ENCODE results near the gene CDSN. TPM values are rescaled to one million over a fixed set of nuclear protein-coding genes. Genes with fewer than 3 reads are reported as not detected.
A peak's percentile ranks its signal among the peaks of the same experiment; 100 is the strongest.
"Not testable (repeated sequence)": the region's sequence is repeated elsewhere in the genome, so short reads cannot be mapped to it uniquely, and the experiment has no call there.

The CDSN gene, protein sequence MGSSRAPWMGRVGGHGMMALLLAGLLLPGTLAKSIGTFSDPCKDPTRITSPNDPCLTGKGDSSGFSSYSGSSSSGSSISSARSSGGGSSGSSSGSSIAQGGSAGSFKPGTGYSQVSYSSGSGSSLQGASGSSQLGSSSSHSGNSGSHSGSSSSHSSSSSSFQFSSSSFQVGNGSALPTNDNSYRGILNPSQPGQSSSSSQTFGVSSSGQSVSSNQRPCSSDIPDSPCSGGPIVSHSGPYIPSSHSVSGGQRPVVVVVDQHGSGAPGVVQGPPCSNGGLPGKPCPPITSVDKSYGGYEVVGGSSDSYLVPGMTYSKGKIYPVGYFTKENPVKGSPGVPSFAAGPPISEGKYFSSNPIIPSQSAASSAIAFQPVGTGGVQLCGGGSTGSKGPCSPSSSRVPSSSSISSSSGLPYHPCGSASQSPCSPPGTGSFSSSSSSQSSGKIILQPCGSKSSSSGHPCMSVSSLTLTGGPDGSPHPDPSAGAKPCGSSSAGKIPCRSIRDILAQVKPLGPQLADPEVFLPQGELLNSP
- total RNA-seq (not detected), polyA plus RNA-seq (not detected)

DNA sequence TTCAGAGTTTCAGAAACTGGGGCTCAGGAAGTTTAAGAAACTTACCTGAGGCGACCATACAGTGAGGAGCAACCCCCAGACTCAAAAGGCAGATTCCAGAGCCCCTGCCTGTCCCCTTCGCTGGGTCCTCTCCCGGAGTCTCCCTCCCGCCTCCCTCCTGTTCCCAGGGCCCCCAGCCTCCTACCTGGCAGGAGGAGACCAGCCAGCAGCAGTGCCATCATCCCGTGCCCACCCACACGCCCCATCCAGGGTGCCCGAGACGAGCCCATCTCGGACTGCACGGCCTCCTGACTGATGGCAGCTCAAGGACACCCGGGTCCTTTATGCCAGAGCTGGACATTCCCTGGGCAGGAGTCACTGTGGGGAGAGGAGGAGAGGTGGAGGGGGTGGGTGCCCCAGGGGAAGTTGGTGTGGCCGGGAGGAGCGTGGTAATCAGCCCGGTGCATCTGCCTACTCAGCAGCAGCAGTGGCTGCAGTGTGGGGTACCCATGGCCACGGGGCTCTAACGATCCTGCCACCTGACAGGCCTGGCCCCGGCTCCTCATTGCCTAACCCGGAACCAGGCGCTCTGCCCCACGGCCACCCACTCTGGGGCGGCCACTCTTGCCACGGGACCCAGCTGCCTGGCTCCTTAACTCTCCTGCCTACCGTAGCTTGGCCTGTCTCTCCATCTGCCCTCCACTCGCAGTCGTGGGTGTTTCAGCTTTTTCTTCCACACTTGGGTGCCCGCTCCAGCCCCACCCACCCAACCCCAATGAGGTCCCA lies at the start of gene CDSN:
Gene CDSN, minus strand, starts transcription at position 296 of the 765 bp plus-strand sequence. Its CDS starts 27 bp downstream, at position 269.
- H3K27ac Mint-ChIP-seq, result no peak within 1 kb of the TSS
- no peak within 1 kb of the TSS for H3K4me3 Mint-ChIP-seq
- Histone ChIP-seq H3K36me3 (ENCODE audit: insufficient read depth, low read length) (no peaks in the 10 kb centered on the region), H3K9me3 (ENCODE audit: low read length) (no peaks in the 10 kb centered on the region), H3K4me1 (ENCODE audit: insufficient read depth, low read length) (no peaks in the 10 kb centered on the region), H3K27me3 (ENCODE audit: insufficient read depth, low read length, poor library complexity, severe bottlenecking) (no peaks in the 10 kb centered on the region), H3K4me3 (ENCODE audit: low read length) (no peak within 1 kb of the TSS), H3K27ac (ENCODE audit: low read depth, low read length) (no peak within 1 kb of the TSS)
- no peaks in the 10 kb centered on the region for H3K9me3 Mint-ChIP-seq
- ChIA-PET CTCF (interaction anchor here (1.0 kb wide), 2 partner anchors 7 to 9 kb away, joined by 3 read pairs; no protein-coding TSS in a partner anchor), POLR2A (no interaction called here)
- no peak for DNase-seq
- H3K27me3 Mint-ChIP-seq, result peaks cover 19 to 20% of the 10 kb centered on the region in 2 donors
- H3K36me3 Mint-ChIP-seq, result no peaks in the 10 kb centered on the region
- peaks cover 0 to 3% (median 0%) of the 10 kb centered on the region in 3 donors for H3K4me1 Mint-ChIP-seq

DNA sequence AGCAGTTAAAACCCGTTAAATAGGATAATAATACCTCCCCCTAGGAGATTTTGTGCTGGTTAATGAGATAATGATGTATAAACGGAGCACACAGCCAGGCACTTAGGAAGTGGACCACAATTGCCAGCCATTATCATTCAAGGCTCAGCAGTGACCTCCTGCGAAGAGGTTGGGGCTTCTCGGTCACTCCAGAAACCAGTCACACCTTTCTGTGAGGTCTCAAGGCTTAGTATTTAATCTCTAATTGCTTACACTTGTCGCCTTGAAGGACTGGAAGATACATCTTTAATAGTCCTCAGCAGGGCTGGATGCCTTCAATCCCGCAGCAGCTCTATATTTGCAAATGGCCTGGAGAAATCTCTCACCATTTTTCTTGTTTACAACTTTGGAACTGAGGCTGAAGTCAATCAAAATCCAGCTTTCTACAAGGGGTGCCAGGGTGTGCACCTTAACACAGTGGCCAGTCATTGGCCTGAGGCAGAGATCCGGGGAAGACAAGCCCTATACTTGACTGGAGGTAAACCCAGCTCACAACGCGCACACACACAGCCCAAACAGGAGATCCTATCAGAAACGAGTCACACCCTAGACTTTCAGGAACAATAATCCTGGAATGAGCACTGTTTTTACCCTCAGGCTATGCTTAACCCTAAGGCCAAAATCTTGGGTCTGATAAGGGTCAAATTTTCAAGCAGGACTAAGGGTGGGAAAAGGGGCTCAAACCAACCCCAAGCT lies 49.0 kb upstream of the CDSN start:
- no peak overlapping the region for H3K27ac Mint-ChIP-seq
- H3K4me3 Mint-ChIP-seq, result no peak overlapping the region
- Histone ChIP-seq H3K27ac (ENCODE audit: low read depth, low read length) (no peak overlapping the region), H3K4me3 (ENCODE audit: low read length) (no peak overlapping the region), H3K36me3 (ENCODE audit: insufficient read depth, low read length) (no peaks in the 10 kb centered on the region), H3K4me1 (ENCODE audit: insufficient read depth, low read length) (no peaks in the 10 kb centered on the region), H3K9me3 (ENCODE audit: low read length) (no peaks in the 10 kb centered on the region), H3K27me3 (ENCODE audit: insufficient read depth, low read length, poor library complexity, severe bottlenecking) (no peaks in the 10 kb centered on the region)
- no peak for DNase-seq
- H3K9me3 Mint-ChIP-seq, result no peaks in the 10 kb centered on the region
- POLR2A ChIA-PET, result no interaction called here
- CTCF ChIA-PET, result interaction anchor here (0.9 kb wide), 1 partner anchor 11 kb away, joined by 3 read pairs; no protein-coding TSS in a partner anchor
- no peaks in the 10 kb centered on the region for H3K36me3 Mint-ChIP-seq
- H3K27me3 Mint-ChIP-seq, result no peaks in the 10 kb centered on the region
- H3K4me1 Mint-ChIP-seq, result peaks cover 0 to 4% (median 0%) of the 10 kb centered on the region in 3 donors

DNA sequence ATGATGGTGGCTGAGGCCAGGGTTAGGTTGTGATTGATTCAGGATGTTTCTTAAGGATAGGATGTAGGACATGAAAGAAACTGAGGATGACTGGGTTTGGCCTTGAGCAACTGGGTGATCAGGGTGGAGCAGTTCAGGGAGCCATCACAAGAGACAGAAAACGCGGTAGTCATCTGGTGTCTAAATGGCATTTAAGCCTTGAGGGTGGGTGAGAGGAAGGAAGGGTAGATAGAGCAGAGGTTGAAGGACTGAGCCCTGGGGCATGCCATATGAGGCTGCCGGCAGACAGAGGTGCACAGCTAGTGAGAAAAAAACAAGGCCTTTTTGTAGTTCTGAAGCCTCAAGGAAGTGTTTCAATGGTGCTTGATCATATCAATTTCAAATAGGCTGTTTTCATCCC lies 48.4 kb upstream of the CDSN start:
- H3K4me1 ChIP-seq (ENCODE audit: insufficient read depth, low read length), result no peaks in the 10 kb centered on the region
- no peaks in the 10 kb centered on the region for H3K36me3 ChIP-seq (ENCODE audit: insufficient read depth, low read length)
- no peak for DNase-seq
- H3K27ac ChIP-seq (ENCODE audit: low read depth, low read length), result no peak overlapping the region
- H3K9me3 ChIP-seq (ENCODE audit: low read length), result no peaks in the 10 kb centered on the region
- no peak overlapping the region for H3K4me3 Mint-ChIP-seq
- H3K4me3 ChIP-seq (ENCODE audit: low read length), result no peak overlapping the region
- no peaks in the 10 kb centered on the region for H3K36me3 Mint-ChIP-seq
- H3K27ac Mint-ChIP-seq, result peak overlapping the region in 2 of 8 donors; percentile 42 to 62
- H3K27me3 ChIP-seq (ENCODE audit: insufficient read depth, low read length, poor library complexity, severe bottlenecking), result no peaks in the 10 kb centered on the region
- CTCF ChIA-PET, result no interaction called here
- no peaks in the 10 kb centered on the region for H3K27me3 Mint-ChIP-seq
- H3K9me3 Mint-ChIP-seq, result no peaks in the 10 kb centered on the region
- peaks cover 0 to 4% (median 0%) of the 10 kb centered on the region in 3 donors for H3K4me1 Mint-ChIP-seq
- POLR2A ChIA-PET, result no interaction called here

DNA sequence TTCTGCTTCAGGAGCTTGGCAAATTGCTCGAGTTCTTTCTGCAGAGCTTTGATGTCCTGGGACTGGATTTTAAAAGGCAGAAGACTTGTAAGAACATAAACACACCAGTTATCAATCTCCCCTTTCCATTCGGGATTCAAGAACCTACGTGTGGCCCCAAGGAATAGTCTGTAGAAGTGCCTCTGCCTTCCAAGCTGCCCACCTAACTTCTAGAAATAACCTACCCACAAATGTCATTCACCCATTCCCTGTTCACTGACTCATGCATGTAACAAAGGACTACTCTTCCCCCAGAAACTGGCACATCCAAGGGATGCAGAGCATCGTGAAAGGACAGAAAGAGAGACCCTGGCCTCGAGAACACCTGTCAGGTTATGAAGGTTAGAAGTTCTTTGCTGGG lies 45.7 kb upstream of the CDSN start:
- Mint-ChIP-seq H3K4me3 (no peak overlapping the region), H3K36me3 (peaks cover 0 to 6% (median 3%) of the 10 kb centered on the region in 3 donors), H3K4me1 (peaks cover 0 to 4% (median 0%) of the 10 kb centered on the region in 3 donors), H3K27me3 (no peaks in the 10 kb centered on the region), H3K9me3 (no peaks in the 10 kb centered on the region), H3K27ac (peak overlapping the region in 1 of 8 donors; percentile 26)
- H3K4me3 ChIP-seq (ENCODE audit: low read length), result no peak overlapping the region
- CTCF ChIA-PET, result interaction anchor here (1.7 kb wide), 1 partner anchor 9 kb away, joined by 4 read pairs; no protein-coding TSS in a partner anchor
- DNase-seq, result no peak
- no peaks in the 10 kb centered on the region for H3K4me1 ChIP-seq (ENCODE audit: insufficient read depth, low read length)
- POLR2A ChIA-PET, result no interaction called here
- H3K27ac ChIP-seq (ENCODE audit: low read depth, low read length), result no peak overlapping the region
- H3K27me3 ChIP-seq (ENCODE audit: insufficient read depth, low read length, poor library complexity, severe bottlenecking), result no peaks in the 10 kb centered on the region
- H3K9me3 ChIP-seq (ENCODE audit: low read length), result no peaks in the 10 kb centered on the region
- no peaks in the 10 kb centered on the region for H3K36me3 ChIP-seq (ENCODE audit: insufficient read depth, low read length)

DNA sequence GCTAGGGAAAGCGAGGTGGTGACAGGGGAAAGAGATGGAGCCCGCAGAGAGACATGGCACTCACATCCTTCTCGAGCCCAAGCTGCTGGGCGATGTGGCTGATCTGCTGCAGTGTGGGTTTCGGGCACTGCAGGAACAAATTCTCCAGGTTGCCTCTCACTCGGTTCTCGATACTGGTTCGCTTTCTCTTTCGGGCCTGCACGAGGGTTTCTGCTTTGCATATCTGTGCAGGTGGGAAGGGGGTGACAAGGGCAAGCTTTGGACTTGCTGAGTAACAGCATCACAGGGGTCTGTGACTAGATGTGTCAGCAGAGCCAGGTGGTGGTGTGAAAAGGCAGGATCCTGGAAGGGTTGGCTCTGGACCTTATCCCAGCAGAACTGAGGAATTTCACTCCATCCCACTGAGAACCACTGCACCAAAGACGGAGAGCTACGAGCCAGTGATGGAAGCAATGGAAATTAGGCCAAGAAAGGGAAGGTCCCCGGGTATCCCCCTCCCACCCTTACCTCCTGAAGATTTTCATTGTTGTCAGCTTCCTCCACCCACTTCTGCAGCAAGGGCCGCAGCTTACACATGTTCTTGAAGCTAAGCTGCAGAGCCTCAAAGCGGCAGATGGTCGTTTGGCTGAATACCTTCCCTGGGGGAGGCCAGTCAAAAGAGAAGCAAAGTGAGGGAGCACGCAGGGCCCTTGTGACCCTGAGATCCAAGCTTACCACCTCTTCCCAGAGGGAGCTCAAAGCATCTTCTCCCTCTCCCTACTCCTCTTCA lies 45.0 kb upstream of the CDSN start:
- H3K9me3 ChIP-seq (ENCODE audit: low read length); H3K27me3 ChIP-seq (ENCODE audit: insufficient read depth, low read length, poor library complexity, severe bottlenecking); H3K4me1 ChIP-seq (ENCODE audit: insufficient read depth, low read length); DNase-seq; H3K36me3 ChIP-seq (ENCODE audit: insufficient read depth, low read length); H3K36me3 Mint-ChIP-seq; H3K4me1 Mint-ChIP-seq; H3K27me3 Mint-ChIP-seq; H3K27ac ChIP-seq (ENCODE audit: low read depth, low read length); H3K4me3 Mint-ChIP-seq; H3K4me3 ChIP-seq (ENCODE audit: low read length); POLR2A ChIA-PET; H3K9me3 Mint-ChIP-seq: not testable (repeated sequence)
- CTCF ChIA-PET, result interaction anchor here (1.7 to 1.9 kb wide), 2 partner anchors 10 to 198 kb away, joined by 4 read pairs; no protein-coding TSS in a partner anchor
- H3K27ac Mint-ChIP-seq, result peak overlapping the region in 2 of 8 donors; percentile 5 to 11

DNA sequence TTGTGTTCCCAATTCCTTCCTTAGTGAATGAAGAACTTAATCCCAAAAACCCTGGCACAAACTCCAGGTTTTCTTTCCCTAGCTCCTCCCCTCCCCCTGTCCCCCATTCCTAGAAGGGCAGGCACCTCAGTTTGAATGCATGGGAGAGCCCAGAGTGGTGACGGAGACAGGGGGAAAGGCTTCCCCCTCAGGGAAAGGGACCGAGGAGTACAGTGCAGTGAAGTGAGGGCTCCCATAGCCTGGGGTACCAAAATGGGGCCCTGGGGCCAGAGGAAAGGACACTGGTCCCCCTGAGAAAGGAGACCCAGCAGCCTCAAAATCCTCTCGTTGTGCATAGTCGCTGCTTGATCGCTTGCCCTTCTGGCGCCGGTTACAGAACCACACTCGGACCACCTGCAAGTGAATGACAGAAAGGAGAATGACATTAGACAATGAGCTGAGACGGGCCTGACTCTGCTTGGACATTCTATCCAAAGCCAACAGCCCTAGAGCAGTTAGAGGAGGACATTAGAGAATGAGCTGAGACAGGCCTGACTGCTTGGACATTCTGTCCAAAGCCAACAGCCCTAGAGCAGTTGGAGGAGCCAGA lies 44.3 kb upstream of the CDSN start:
- H3K4me3 Mint-ChIP-seq, result not testable (repeated sequence)

DNA sequence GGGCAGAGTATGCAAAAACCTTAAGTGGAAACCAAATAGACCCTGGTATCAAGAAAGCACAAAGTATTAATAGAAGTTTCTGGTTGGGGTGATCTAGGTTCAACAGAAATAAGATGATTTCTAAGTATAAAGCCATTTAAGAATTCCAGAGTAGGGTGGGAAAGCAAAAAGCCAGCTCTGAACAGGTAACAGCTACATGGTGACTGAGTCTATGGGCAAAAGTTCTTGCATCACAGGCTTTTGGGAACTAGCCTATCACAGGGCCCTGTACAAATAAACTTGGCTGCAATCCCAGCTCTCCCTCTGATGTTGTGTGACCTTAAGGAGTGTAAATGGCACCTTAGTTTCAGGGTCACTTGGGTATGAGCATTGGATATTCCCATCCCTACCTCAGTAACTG lies 43.7 kb upstream of the CDSN start:
- POLR2A ChIA-PET, result no interaction called here
- no peaks in the 10 kb centered on the region for H3K9me3 ChIP-seq (ENCODE audit: low read length)
- no peaks in the 10 kb centered on the region for H3K27me3 ChIP-seq (ENCODE audit: insufficient read depth, low read length, poor library complexity, severe bottlenecking)
- no peaks in the 10 kb centered on the region for H3K27me3 Mint-ChIP-seq
- peaks cover 11% of the 10 kb centered on the region for H3K4me1 ChIP-seq (ENCODE audit: insufficient read depth, low read length)
- no peak for DNase-seq
- H3K4me3 Mint-ChIP-seq, result no peak overlapping the region
- H3K36me3 Mint-ChIP-seq, result peaks cover 0 to 6% (median 3%) of the 10 kb centered on the region in 3 donors
- no peaks in the 10 kb centered on the region for H3K36me3 ChIP-seq (ENCODE audit: insufficient read depth, low read length)
- CTCF ChIA-PET, result interaction anchor here (1.3 to 1.9 kb wide), 2 partner anchors 199 to 203 kb away, joined by 3 to 4 read pairs; no protein-coding TSS in a partner anchor
- H3K27ac ChIP-seq (ENCODE audit: low read depth, low read length), result no peak overlapping the region
- peaks cover 7 to 16% (median 12%) of the 10 kb centered on the region in 3 donors for H3K4me1 Mint-ChIP-seq
- H3K27ac Mint-ChIP-seq, result no peak overlapping the region
- no peaks in the 10 kb centered on the region for H3K9me3 Mint-ChIP-seq
- H3K4me3 ChIP-seq (ENCODE audit: low read length), result no peak overlapping the region

More for the DNA sequence above, 44.3 kb upstream of the CDSN start:
- H3K4me1 ChIP-seq (ENCODE audit: insufficient read depth, low read length); H3K9me3 ChIP-seq (ENCODE audit: low read length); H3K27me3 ChIP-seq (ENCODE audit: insufficient read depth, low read length, poor library complexity, severe bottlenecking); H3K9me3 Mint-ChIP-seq; H3K4me3 ChIP-seq (ENCODE audit: low read length); H3K27ac ChIP-seq (ENCODE audit: low read depth, low read length); H3K4me1 Mint-ChIP-seq; DNase-seq; H3K36me3 ChIP-seq (ENCODE audit: insufficient read depth, low read length); H3K27me3 Mint-ChIP-seq; POLR2A ChIA-PET; H3K36me3 Mint-ChIP-seq: not testable (repeated sequence)
- H3K27ac Mint-ChIP-seq, result peak overlapping the region in 2 of 8 donors; percentile 11 to 24
- CTCF ChIA-PET, result interaction anchor here (1.3 to 1.9 kb wide), 2 partner anchors 198 to 202 kb away, joined by 3 to 4 read pairs; no protein-coding TSS in a partner anchor

All from CD8-positive, alpha-beta memory T cell (primary cell).